GM18498 (cell line): ENCODE measurements around the gene TSPAN8.
"Not testable (repeated sequence)": the region's sequence is repeated elsewhere in the genome, so short reads cannot be mapped to it uniquely, and the experiment has no call there.

Experiments
- ATAC-seq: cut with Tn5 transposase; IDR thresholded peaks from one replicate; pipeline ENCODE4 v1.9.1; 2021; ENCODE audit warnings: mild to moderate bottlenecking, moderate library complexity; ENCODE audit not compliant: unreplicated experiment

The TSPAN8 gene

DNA sequence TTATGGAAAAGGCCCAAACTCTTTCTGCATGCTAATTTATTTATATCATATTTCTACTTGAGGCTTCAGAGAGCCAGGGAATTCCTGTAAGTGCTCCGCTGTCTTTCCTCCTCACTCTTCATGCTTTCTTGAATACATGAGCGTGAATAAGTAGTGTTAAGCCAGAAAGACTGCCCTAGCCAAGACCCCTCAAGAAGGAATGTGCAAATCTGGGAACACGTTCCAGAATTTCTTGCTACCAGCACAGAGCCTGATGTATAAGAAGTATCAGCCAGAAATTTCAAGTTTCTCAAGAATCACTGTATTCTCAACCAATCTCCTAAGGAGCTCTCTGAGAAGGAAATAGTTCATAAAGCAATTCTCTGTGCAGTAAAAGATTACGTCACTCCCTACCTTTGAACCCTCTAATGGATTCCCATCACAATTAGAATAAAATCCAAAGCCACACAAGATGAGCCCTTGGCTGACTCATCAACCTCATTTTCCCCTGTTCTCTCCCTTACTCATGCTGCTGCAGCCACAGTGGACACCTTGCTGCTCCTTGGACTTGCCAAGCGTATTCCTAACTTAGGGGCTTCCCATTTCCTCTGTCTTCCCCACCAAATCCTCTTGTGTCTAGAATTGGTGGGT is 6.9 kb upstream of the TSPAN8 start:
- no peak for ATAC-seq

DNA sequence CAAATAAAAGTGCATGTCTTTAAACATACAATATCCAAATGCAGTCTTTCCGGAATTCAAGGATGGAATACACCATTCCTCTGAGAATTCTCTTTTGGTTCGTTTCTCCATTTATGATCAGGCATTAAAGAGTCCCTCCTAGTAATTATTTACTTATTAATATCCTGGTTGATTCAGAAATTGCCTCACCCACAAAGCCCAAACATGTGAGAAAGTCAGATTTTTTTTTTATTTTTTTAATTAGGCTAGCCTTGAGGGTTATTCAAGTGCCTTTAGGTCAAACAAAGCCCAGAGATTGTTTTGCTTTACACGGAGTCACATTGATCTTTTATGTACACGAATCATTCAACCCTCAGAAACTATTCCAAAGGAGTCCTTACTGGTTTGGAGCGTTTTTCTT is 6.4 kb upstream of the TSPAN8 start:
- ATAC-seq: no peak

- no peak for ATAC-seq
Observed at GRCh38 chr12:71162832-71163763, 5.3 kb upstream of the TSPAN8 start.

DNA sequence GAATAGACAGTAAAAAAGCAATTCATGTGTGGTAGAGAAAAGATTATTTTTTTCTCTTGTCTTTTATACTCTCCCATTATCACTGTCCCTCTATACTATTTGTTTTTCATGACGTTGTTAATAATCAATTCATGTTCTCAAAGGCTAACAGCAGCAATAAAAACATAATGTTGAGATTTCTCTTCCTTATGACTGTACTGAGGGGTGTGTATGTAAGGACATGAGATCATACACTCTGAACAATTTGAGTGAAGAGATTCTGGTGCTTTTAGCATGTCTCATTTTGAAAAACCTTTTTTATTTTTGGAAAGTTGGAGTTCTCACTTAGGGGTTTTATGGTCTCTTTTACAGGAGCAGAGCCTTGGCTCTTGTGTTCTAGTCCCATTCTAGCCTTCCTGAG is 3.8 kb upstream of the TSPAN8 start:
- ATAC-seq: no peak

DNA sequence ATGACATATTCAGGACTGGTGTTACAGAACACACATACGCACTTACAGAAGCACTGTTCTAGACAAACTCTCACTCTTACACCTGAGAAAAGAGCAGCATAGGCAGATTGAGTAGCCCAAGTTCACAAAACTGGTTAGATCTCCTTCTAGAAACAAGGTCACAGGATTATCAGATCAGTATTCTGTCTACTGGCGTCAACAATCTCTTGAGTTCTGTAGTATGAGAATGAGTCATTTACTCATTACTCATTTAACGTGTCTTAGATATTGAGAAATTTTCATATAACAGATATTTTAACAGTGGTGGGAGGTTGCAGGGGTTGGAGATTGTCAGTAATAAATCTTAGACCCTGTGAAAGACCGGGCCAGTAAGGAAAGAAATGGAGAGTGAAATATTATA is 2.8 kb upstream of the TSPAN8 start:
- ATAC-seq: no peak

DNA sequence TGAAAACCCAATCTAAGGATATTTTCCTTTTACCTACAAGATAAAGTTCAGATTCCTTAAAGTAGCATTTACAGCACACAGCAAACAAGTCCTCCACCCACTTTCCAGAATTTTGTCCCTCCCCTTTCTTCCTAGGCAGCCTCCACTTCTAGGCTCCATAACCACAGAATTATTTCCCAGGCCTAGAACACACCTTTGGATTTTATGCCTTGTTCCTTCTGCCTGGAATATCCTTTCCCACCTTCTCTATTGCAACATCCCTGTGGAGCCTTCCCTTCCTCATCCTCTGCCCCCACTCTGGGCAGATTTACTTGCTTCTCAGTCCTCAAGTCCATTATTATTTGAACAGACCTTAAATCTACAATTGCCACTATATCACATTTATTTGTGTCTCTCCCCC is 2.1 kb upstream of the TSPAN8 start:
- ATAC-seq: no peak

GRCh38 chr12:71159264-71159663 is 1.5 kb upstream of the TSPAN8 start:
- ATAC-seq: no peak

- no peak for ATAC-seq
Observed at GRCh38 chr12:71158361-71158882, 623 bp upstream of the TSPAN8 start.

- ATAC-seq: no peak
Observed at GRCh38 chr12:71155225-71155624, 2.6 kb downstream of the TSPAN8 start.

GRCh38 chr12:71152851-71153250 is 4.9 kb downstream of the TSPAN8 start:
- no peak for ATAC-seq

- not testable (repeated sequence) for ATAC-seq
Observed at GRCh38 chr12:71150041-71150440, 7.8 kb downstream of the TSPAN8 start.

DNA sequence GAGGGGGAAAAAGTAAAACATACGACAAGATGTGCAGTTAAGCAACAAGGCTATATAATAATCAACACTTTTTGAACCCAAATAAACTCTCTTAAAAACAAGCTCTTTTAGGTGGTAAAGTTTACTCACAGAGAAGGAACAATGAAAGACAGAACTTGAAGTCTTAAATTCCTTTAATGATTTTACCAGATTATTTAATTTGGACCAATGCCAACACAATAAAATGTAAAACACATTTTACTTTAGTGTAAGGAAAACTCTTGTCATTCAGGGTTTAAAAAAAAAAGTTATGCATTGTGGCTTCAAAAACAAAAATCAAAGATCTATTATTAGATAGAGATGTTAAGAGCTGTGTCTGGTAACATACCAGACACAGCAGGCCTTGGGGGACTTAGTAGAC is 13.1 kb downstream of the TSPAN8 start:
- no peak for ATAC-seq

DNA sequence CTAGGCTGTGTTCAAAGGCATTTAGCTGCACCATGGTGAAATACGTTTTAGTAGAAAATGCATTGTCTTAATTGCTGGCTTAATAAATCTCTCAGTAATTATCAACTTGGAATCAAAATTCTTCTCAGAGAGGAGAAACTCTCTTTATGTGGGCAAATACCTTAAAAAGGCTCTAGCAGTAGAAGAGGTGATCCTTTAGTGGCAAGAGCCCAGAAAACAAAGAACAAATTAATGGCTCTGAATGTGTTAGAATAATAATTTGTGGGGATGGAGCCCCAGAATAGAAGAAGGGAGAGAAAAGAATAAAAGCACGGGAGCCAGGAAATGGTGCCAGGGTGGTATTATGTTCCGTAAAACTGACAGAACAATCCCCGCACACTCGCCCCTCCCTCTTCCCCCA is 14.8 kb downstream of the TSPAN8 start:
- ATAC-seq: no peak

DNA sequence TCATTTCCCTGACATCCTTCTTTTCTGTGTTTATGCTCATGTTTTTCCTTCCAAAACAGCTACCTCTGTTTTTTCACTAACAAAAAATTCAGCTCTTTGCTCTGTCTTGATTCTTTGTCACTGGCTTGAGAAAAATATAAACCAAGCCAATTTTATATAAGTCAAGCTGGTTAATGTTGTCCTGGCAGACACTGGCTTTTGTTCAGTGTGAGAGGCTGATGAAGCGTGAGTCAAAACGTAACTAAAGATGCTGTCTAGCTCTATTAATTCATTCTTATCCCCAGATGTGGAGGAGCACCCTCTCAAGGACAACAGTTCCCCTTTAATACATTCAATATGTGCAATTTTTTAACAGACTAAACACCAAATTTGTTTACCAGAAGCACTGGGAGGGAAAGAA is 15.8 kb downstream of the TSPAN8 start:
- ATAC-seq: no peak

DNA sequence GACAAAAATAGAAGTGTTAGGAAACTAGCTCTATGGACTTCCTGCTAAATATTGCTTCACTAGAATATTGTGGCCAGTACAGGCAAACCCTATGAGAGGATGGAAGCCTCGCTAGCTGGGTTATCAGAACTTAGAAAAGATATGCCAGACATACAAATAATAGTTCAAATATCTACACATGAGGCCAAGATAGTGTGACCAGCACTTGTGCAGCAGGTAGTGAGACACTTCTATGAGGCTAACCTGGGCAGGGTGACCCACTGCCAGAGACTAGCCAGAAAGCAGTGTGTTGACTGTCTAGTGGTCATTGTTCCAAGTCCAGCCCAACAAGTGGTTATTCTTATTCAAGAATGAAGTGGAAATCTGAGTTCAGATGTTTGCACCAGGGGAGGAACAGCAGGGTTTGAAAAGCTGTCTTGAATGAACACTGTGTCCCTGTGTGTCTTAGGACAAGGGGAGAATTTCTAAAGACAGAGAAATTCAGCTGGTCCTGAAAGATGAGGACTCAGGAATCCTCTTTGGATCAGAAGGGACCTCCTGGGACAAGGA is 16.3 kb downstream of the TSPAN8 start:
- no peak for ATAC-seq

DNA sequence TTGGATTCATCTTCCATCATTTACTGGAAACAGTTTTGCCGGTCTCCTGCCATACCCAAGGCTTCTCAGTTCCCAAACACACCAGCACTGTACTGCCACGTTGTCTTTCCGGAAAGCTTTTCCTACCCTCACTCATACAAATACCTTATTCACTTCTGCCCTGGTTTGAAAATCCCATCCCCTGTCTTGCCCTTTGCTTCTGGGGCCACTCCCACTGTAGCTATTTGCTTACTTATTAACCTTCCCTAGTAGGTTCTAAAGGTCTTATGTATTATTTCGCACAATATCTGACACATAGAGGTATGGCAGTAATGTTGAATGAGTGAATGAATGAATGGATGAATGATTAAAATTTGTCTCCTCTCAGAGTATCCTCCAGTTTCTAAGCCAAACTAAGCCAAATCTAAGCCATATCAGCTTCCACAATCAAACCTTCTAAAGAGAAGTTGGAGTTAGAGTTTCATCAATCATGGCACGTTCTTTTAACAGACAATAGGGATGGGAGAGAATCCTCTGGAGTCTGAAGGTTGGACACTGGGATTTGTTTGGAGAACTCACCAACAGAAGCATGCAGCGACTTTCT is 18.6 kb downstream of the TSPAN8 start:
- ATAC-seq: no peak

- no peak for ATAC-seq
Observed at GRCh38 chr12:71138011-71138410, 19.8 kb downstream of the TSPAN8 start.

- ATAC-seq: no peak
Observed at GRCh38 chr12:71135812-71136176, 22.0 kb downstream of the TSPAN8 start.

DNA sequence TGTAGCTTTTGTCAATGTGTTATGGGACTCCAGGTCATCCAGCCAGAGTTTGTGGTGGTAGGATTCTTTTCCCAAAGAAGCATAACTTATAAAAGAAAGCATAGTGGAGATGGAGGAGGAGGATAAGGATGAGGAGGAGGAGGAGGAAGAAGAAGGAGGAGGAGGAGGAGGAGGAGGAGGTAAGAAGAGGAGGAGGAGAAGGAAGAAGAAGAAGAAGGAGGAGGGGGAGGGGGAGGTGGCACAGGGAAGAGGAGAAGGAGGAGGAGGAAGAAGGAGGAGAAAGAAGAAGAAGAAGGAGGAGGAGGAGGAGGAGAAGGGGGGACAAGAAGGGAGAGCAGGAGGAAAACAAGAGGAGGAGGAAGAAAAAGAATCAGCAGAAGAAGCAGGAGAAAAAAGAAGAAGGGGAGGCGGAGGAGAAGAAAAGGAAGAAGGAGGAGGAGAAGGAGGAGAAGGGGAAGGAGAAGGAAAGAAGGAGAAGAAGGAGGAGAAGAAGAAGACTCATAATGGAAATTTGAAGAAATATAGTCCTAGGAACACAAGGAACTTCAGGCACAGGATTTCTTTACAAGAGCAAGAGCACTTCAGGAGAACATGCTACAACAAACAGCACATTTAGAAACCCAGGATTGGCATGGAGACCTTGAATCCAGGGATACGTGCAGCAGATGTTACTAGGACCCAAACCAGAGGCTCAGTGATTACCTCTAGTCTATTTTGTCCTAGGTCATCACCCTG is 22.6 kb downstream of the TSPAN8 start:
- ATAC-seq: no peak

- no peak for ATAC-seq
Observed at GRCh38 chr12:71134405-71134804, 23.4 kb downstream of the TSPAN8 start.

- no peak for ATAC-seq
Observed at GRCh38 chr12:71130521-71131069, 27.2 kb downstream of the TSPAN8 start.
